CD4-positive, alpha-beta T cell treated with Interferon gamma for 1 hour (primary cell): ENCODE measurements around the gene NMNAT1.
"Not testable (repeated sequence)": the region's sequence is repeated elsewhere in the genome, so short reads cannot be mapped to it uniquely, and the experiment has no call there.

Experiments
- DNase-seq: peaks from one replicate; pipeline ENCODE4 v3.0.0-alpha.2; 2020

Gene NMNAT1

GRCh38 chr1:10021992-10022391, 78.7 kb downstream of the NMNAT1 start:
- not testable (repeated sequence) for DNase-seq

GRCh38 chr1:10022656-10023055, 79.4 kb downstream of the NMNAT1 start:
- DNase-seq = no peak

GRCh38 chr1:10025354-10025753, 82.1 kb downstream of the NMNAT1 start:
- no peak for DNase-seq

GRCh38 chr1:10027027-10027426, 83.8 kb downstream of the NMNAT1 start:
- no peak for DNase-seq

GRCh38 chr1:10028956-10029500, 85.8 kb downstream of the NMNAT1 start:
- not testable (repeated sequence) for DNase-seq

- DNase-seq = no peak
Measured at GRCh38 chr1:10031461-10031860, 88.2 kb downstream of the NMNAT1 start.

- DNase-seq = peak; percentile 99
Measured at GRCh38 chr1:10032590-10033358, 89.5 kb downstream of the NMNAT1 start, which contains the start of gene UBE4B. UBE4B (plus strand) TSS chr1:10032958; CDS start chr1:10033671, 713 bp downstream.

GRCh38 chr1:10033359-10033845, 90.1 kb downstream of the NMNAT1 start:
- DNase-seq = no peak
